Peyer's patch (tissue), 4 donors: Measurements from ENCODE around the gene WBP2.

Experiments used
- POLR2A ChIP-seq, 2 donors: fragments of 450-650 bp; IDR thresholded peaks; one replicate each; pipeline ENCODE4 v1.5.1; 2017; ENCODE audit warnings: antibody characterized with exemption in 2 of 2, mild to moderate bottlenecking in 2 of 2, moderate library complexity in 2 of 2
- TF ChIP-seq, protein P1 (sequence below), 6 experiments: fragments of 450-650 bp in 4 of 6; fragments of 200-600 bp in 2 of 6; sonication (generic) in 1 of 6; IDR thresholded peaks; one replicate each; pipeline ENCODE4 v1.5.1; 2017 to 2019; ENCODE audit warnings: antibody characterized with exemption in 6 of 6, mild to moderate bottlenecking in 3 of 6, moderate library complexity in 1 of 6

DNA sequence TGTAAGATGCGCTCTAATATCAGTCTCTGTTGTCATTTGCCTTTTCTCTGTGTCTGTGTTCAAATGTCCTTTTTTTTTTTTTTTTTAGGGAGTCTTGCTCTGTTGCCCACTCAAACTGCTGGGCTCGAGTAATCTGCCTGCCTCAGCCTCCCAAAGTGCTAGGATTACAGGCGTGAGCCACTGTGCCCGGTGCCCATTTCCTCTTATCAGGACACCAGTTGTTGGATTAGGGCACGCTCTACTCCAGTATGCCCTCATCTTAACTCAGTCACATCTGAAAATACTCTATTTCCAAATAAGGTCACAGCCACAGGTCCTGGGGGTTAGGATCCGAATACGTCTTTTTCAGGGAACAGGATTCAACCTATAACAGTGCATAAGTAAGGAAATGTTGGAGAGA, 25.1 kb upstream of the WBP2 start:
- TF ChIP-seq, protein P1, sequence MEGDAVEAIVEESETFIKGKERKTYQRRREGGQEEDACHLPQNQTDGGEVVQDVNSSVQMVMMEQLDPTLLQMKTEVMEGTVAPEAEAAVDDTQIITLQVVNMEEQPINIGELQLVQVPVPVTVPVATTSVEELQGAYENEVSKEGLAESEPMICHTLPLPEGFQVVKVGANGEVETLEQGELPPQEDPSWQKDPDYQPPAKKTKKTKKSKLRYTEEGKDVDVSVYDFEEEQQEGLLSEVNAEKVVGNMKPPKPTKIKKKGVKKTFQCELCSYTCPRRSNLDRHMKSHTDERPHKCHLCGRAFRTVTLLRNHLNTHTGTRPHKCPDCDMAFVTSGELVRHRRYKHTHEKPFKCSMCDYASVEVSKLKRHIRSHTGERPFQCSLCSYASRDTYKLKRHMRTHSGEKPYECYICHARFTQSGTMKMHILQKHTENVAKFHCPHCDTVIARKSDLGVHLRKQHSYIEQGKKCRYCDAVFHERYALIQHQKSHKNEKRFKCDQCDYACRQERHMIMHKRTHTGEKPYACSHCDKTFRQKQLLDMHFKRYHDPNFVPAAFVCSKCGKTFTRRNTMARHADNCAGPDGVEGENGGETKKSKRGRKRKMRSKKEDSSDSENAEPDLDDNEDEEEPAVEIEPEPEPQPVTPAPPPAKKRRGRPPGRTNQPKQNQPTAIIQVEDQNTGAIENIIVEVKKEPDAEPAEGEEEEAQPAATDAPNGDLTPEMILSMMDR (IDR thresholded peaks at IDR 0.05), result no peak
- TF ChIP-seq POLR2A (IDR thresholded peaks at IDR 0.05), result no peak
